H1 (cell line): ENCODE data around the gene FRY. TPM values are rescaled to one million over a fixed set of nuclear protein-coding genes. Genes with fewer than 3 reads are reported as not detected.

ENCODE experiments used
- CTCF ChIA-PET: fragments of 300-600 bp; sonication (Branson Sonifier 250); formaldehyde crosslinking; loops from one replicate; lab custom pipeline; 2021; ENCODE audit not compliant: partially characterized antibody; lab: Charles Lee
- POLR2A ChIA-PET: fragments of 300-600 bp; sonication (Branson Sonifier 250); formaldehyde crosslinking; loops from one replicate; lab custom pipeline; 2021; ENCODE audit warnings: inconsistent platforms; ENCODE audit not compliant: partially characterized antibody; lab: Charles Lee
- DNase-seq, 2 experiments: peaks; one replicate each; pipeline versions ENCODE4 v3.0.0 to v3.0.0-alpha.2; 2010 to 2022; ENCODE audit warnings: low spot score in 2 of 2, low read depth in 1 of 2, mixed read lengths in 1 of 2
- FAIRE-seq: peaks from 2 replicates; lab custom pipeline; 2011; peaks lifted over from hg19 to GRCh38; lab: Jason Lieb, UNC
- H2AFZ ChIP-seq: 2 replicates; pipeline ENCODE4 v1.8.1; 2012; ENCODE audit warnings: low read length, inconsistent platforms
- H2AK5ac ChIP-seq: 2 replicates; pipeline ENCODE4 v1.6.1; 2013; ENCODE audit warnings: low read depth, low read length
- H2BK120ac ChIP-seq: replicated peaks from 2 replicates; pipeline ENCODE3; 2013; ENCODE audit warnings: low read depth, low read length, inconsistent platforms
- H2BK12ac ChIP-seq: 2 replicates; pipeline ENCODE4 v1.6.1; 2013; ENCODE audit warnings: low read depth, low read length
- H2BK15ac ChIP-seq: 2 replicates; pipeline ENCODE4 v1.6.1; 2013; ENCODE audit warnings: low read length
- H2BK20ac ChIP-seq: 2 replicates; pipeline ENCODE4 v1.6.1; 2013; ENCODE audit warnings: low read length
- H2BK5ac ChIP-seq: 2 replicates; pipeline ENCODE4 v1.6.1; 2013; ENCODE audit warnings: low read depth, low read length
- H3K14ac ChIP-seq: 2 replicates; pipeline ENCODE4 v1.6.1; 2013; ENCODE audit warnings: inconsistent platforms; ENCODE audit not compliant: insufficient read length
- H3K18ac ChIP-seq: 2 replicates; pipeline ENCODE4 v1.6.1; 2013; ENCODE audit warnings: low read length; ENCODE audit errors: extremely low read depth
- H3K23ac ChIP-seq: 2 replicates; pipeline ENCODE4 v1.6.1; 2013; ENCODE audit warnings: inconsistent platforms; ENCODE audit not compliant: insufficient read length
- H3K23me2 ChIP-seq: 2 replicates; pipeline ENCODE4 v1.6.1; 2013; ENCODE audit warnings: low read depth, low read length
- H3K27ac ChIP-seq: 2 replicates; pipeline ENCODE4 v1.6.1; 2011; ENCODE audit warnings: low read depth, low read length, inconsistent platforms
- H3K27me3 ChIP-seq, 4 experiments: replicated peaks in 1 of 4; 1 replicate in 1 of 4; 2 replicates in 3 of 4; pipeline versions ENCODE4 v1.6.1 to v1.8.1; 2011 to 2013; ENCODE audit warnings: low read length in 3 of 4, mild to moderate bottlenecking in 3 of 4, inconsistent platforms in 2 of 4, mixed read lengths in 2 of 4, moderate library complexity in 1 of 4; ENCODE audit not compliant: control insufficient read depth in 3 of 4, insufficient read depth in 3 of 4; ENCODE audit errors: extremely low read depth in 1 of 4
- H3K36me3 ChIP-seq, 4 experiments: 2 replicates each; pipeline versions ENCODE4 v1.6.1 to v1.8.1; 2011 to 2013; ENCODE audit warnings: mild to moderate bottlenecking in 4 of 4, low read length in 3 of 4, moderate library complexity in 2 of 4, control low read depth in 1 of 4, inconsistent platforms in 1 of 4; ENCODE audit not compliant: insufficient read depth in 4 of 4, control insufficient read depth in 2 of 4
- H3K4ac ChIP-seq: replicated peaks from 2 replicates; pipeline ENCODE3; 2013; ENCODE audit warnings: low read length, low read depth, mixed read lengths, inconsistent platforms; ENCODE audit not compliant: insufficient read length
- H3K4me1 ChIP-seq, 4 experiments: replicated peaks in 1 of 4; 1 replicate in 1 of 4; 2 replicates in 3 of 4; pipeline versions ENCODE4 v1.6.1 to v1.8.1; 2011 to 2013; ENCODE audit warnings: low read length in 3 of 4, inconsistent platforms in 2 of 4, mixed read lengths in 1 of 4; ENCODE audit not compliant: insufficient read depth in 4 of 4, control insufficient read depth in 3 of 4
- H3K4me2 ChIP-seq, 2 experiments: 2 replicates each; pipeline versions ENCODE4 v1.6.1 to v1.8.1; 2011 to 2013; ENCODE audit warnings: low read depth in 2 of 2, low read length in 2 of 2, control low read depth in 1 of 2, inconsistent platforms in 1 of 2, mild to moderate bottlenecking in 1 of 2; ENCODE audit not compliant: insufficient read depth in 1 of 2
- H3K4me3 ChIP-seq, 4 experiments: fragments of 200-600, 300-600 bp in 1 of 4; sonication (generic), shearing (Covaris generic), sonication (Bioruptor Twin) in 1 of 4; 2 replicates each; pipeline versions ENCODE4 v1.5.1 to v1.8.1; 2011 to 2016; ENCODE audit warnings: low read length in 4 of 4, low read depth in 3 of 4, control low read depth in 2 of 4, inconsistent platforms in 2 of 4, mild to moderate bottlenecking in 2 of 4, mixed read lengths in 1 of 4, moderate library complexity in 1 of 4; ENCODE audit not compliant: insufficient read depth in 2 of 4; ENCODE audit errors: extremely low read depth in 1 of 4
- H3K56ac ChIP-seq: replicated peaks from 2 replicates; pipeline ENCODE3; 2013; ENCODE audit warnings: low read depth, mild to moderate bottlenecking, mixed read lengths, low read length, inconsistent platforms; ENCODE audit not compliant: insufficient read length
- H3K79me1 ChIP-seq: 2 replicates; pipeline ENCODE4 v1.6.1; 2013; ENCODE audit warnings: low read depth, low read length, control low read depth
- H3K79me2 ChIP-seq, 2 experiments: 2 replicates each; pipeline versions ENCODE4 v1.6.1 to v1.8.1; 2012 to 2013; ENCODE audit warnings: low read length in 2 of 2, mild to moderate bottlenecking in 2 of 2, inconsistent platforms in 1 of 2; ENCODE audit not compliant: insufficient read depth in 2 of 2, control insufficient read depth in 1 of 2
- H3K9ac ChIP-seq, 4 experiments: replicated peaks in 1 of 4; 1 replicate in 1 of 4; 2 replicates in 3 of 4; pipeline versions ENCODE4 v1.6.1 to v1.8.1; 2011 to 2013; ENCODE audit warnings: low read depth in 3 of 4, low read length in 3 of 4, control low read depth in 2 of 4, mild to moderate bottlenecking in 2 of 4, moderate library complexity in 2 of 4, inconsistent platforms in 1 of 4; ENCODE audit errors: extremely low read depth in 1 of 4
- H3K9me3 ChIP-seq, 2 experiments: 2 replicates each; pipeline versions ENCODE4 v1.6.1 to v1.8.1; 2012 to 2013; ENCODE audit warnings: mild to moderate bottlenecking in 2 of 2, moderate library complexity in 2 of 2, control low read depth in 1 of 2, inconsistent platforms in 1 of 2, low read depth in 1 of 2, low read length in 1 of 2, mixed read lengths in 1 of 2; ENCODE audit not compliant: insufficient read depth in 2 of 2
- H4K20me1 ChIP-seq, 2 experiments: replicated peaks in 1 of 2; 2 replicates each; pipeline versions ENCODE3 to v1.8.1; 2011 to 2013; ENCODE audit warnings: inconsistent platforms in 2 of 2, low read length in 2 of 2, mild to moderate bottlenecking in 1 of 2; ENCODE audit not compliant: insufficient read depth in 2 of 2, control insufficient read depth in 1 of 2
- H4K5ac ChIP-seq: 2 replicates; pipeline ENCODE4 v1.6.1; 2013; ENCODE audit warnings: low read length, low read depth, mixed read lengths, inconsistent platforms; ENCODE audit not compliant: insufficient read length
- H4K8ac ChIP-seq: 2 replicates; pipeline ENCODE4 v1.8.0; 2013; ENCODE audit warnings: mild to moderate bottlenecking, moderate library complexity, low read length, inconsistent platforms; ENCODE audit not compliant: insufficient read depth; ENCODE audit errors: extremely low read depth
- H4K91ac ChIP-seq: replicated peaks from 2 replicates; pipeline ENCODE3; 2013; ENCODE audit warnings: low read length, mixed read lengths, inconsistent platforms; ENCODE audit not compliant: insufficient read length
- CBX5 ChIP-seq: fragments of 300-800, 300-1000 bp; sonication (generic); IDR thresholded peaks from 2 replicates; pipeline ENCODE4 v1.7.1; 2016; ENCODE audit warnings: antibody characterized with exemption, low read length, low read depth
- CEBPB ChIP-seq: IDR thresholded peaks from 2 replicates; pipeline ENCODE4 v1.6.1; 2012; ENCODE audit warnings: low read depth, low read length
- CHD2 ChIP-seq: IDR thresholded peaks from 2 replicates; pipeline ENCODE4 v1.6.1; 2012; ENCODE audit warnings: low read length, improper control_type of control experiment
- HDAC6 ChIP-seq: IDR thresholded peaks from one replicate; pipeline ENCODE4 v1.7.1; 2012; ENCODE audit warnings: low read depth, mild to moderate bottlenecking, inconsistent platforms, low read length, moderate library complexity
- JUN ChIP-seq: IDR thresholded peaks from 2 replicates; pipeline ENCODE4 v1.6.1; 2011; ENCODE audit warnings: low read depth, mild to moderate bottlenecking, improper control_type of control experiment, low read length
- KDM5A ChIP-seq: fragments of 200-600 bp; IDR thresholded peaks from 2 replicates; pipeline ENCODE4 v1.7.1; 2012; ENCODE audit warnings: mild to moderate bottlenecking, low read length, inconsistent platforms, mixed read lengths
- MAFK ChIP-seq: IDR thresholded peaks from 2 replicates; pipeline ENCODE4 v1.6.1; 2012; ENCODE audit warnings: low read depth, mild to moderate bottlenecking, improper control_type of control experiment, low read length
- POLR2A ChIP-seq, 2 experiments: IDR thresholded peaks; 1 replicate in 1 of 2; 2 replicates in 1 of 2; pipeline ENCODE4 v1.6.1; 2011; ENCODE audit warnings: low read depth in 2 of 2, low read length in 2 of 2, mild to moderate bottlenecking in 2 of 2; ENCODE audit errors: control extremely low read depth in 1 of 2
- POU5F1 ChIP-seq: IDR thresholded peaks from 2 replicates; pipeline ENCODE4 v1.6.1; 2011; ENCODE audit warnings: low read depth, mild to moderate bottlenecking, low read length, moderate library complexity
- RFX5 ChIP-seq: IDR thresholded peaks from 2 replicates; pipeline ENCODE4 v1.6.1; 2011; ENCODE audit warnings: low read depth, low read length, improper control_type of control experiment, borderline replicate concordance
- RXRA ChIP-seq: IDR thresholded peaks from 2 replicates; pipeline ENCODE4 v1.6.1; 2011; ENCODE audit warnings: low read depth, mild to moderate bottlenecking, low read length, moderate library complexity; ENCODE audit not compliant: insufficient read depth
- SIN3A ChIP-seq, 2 experiments: IDR thresholded peaks in 1 of 2; conservative IDR thresholded peaks in 1 of 2; 2 replicates each; pipeline ENCODE4 v1.6.1; 2011 to 2012; ENCODE audit warnings: low read length in 2 of 2, improper control_type of control experiment in 1 of 2, low read depth in 1 of 2, mild to moderate bottlenecking in 1 of 2
- SP1 ChIP-seq: IDR thresholded peaks from 2 replicates; pipeline ENCODE4 v1.6.1; 2011; ENCODE audit warnings: low read depth, low read length
- TAF1 ChIP-seq: IDR thresholded peaks from 2 replicates; pipeline ENCODE4 v1.6.1; 2011; ENCODE audit warnings: mild to moderate bottlenecking, low read depth, low read length
- WGBS, 2 experiments: shearing (Covaris generic) in 1 of 2; methylation state at CpG; one replicate each; pipeline versions ENCODE4 v1.1.6 to v1.1.7; 2013 to 2015; ENCODE audit warnings: low lambda C conversion rate in 2 of 2, mixed read lengths in 2 of 2, inconsistent platforms in 1 of 2, low coverage in 1 of 2, missing lambda C conversion rate in 1 of 2; ENCODE audit not compliant: insufficient replicate concordance in 2 of 2, insufficient coverage in 1 of 2, insufficient read length in 1 of 2; ENCODE audit errors: extremely low coverage in 1 of 2, missing lambda C conversion rate in 1 of 2; 5-methylcytosine and 5-hydroxymethylcytosine counted together
- polyA plus RNA-seq, 7 experiments: library from polyadenylated mRNA; depleted of rRNA in 3 of 7; stranded (reverse) in 5 of 7; unstranded in 2 of 7; fragments of >200 nt in 5 of 7; fragments of 200-250 nt in 2 of 7; gene quantifications; 1 replicate in 5 of 7; 2 replicates in 1 of 7; 4 replicates in 1 of 7; pipeline versions ENCODE4 v1.2.1 to v1.2.3, GENCODE V29; 2011 to 2013; ENCODE audit warnings: missing spikeins in 2 of 7, mixed read lengths in 2 of 7
- total RNA-seq: library from RNA; stranded (reverse); fragmentation: NEBNext Ultra II Directional; extraction: Animal tissue kit (Norgen Biotek cat#: 25700); gene quantifications from 2 replicates; pipeline ENCODE4 v1.2.1, GENCODE V29; 2021

FRY gene
- total and polyA plus RNA-seq, 2 of the 8 experiments (the other 6 are each of a cell fraction or from before 2014, with no cell fraction given): 4.3 to 9.2 TPM

DNA sequence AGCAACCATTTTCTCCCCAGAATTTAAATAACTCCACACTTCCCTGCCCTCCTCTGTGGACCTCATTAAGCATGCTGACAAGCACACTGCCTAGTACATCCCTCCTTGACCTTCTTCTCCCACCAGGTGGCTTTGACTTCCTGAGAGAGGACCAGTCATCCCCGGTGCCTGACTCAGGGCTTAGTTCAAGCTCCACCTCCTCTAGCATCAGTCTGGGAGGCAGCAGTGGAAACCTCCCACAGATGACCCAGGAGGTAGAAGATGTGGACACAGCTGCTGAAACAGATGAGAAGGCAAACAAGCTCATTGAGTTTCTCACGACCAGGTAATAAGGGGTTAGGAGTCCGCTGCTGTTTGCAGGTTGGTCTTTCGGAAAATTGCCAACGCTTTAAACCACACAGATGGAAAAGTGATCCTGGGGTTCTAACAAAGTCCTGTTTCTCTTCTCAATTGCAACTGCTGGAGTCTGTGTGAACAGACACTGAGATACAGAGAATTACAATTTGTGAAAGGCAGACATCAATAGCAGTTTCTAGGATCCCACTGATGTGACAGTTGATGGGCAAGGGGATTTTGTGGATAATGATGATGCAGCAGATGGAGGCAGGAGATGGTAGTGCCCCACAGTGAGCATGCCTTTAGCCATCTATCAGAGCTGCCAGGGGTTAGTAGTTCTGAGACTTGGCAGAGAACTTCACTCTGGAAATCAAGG is 196.9 kb downstream of the FRY start:
- peaks cover 0 to 3% (median 0%) of the 10 kb centered on the region in 4 experiments; a peak in 1 of 7 replicates for H3K4me1 ChIP-seq
- H3K14ac ChIP-seq: no peak overlapping the region
- H3K9me3 ChIP-seq: no peaks in the 10 kb centered on the region
- no peak overlapping the region for H4K5ac ChIP-seq
- H2BK12ac ChIP-seq: no peak overlapping the region
- H3K4me2 ChIP-seq: no peak overlapping the region
- no peak overlapping the region for H3K4ac ChIP-seq
- no peaks in the 10 kb centered on the region for H3K79me2 ChIP-seq
- CTCF ChIA-PET: interaction anchor here (0.9 to 2.0 kb wide), 4 partner anchors 17 to 83 kb away, joined by 3 to 8 read pairs (median 3); no protein-coding TSS in a partner anchor
- H2BK5ac ChIP-seq: no peak overlapping the region
- H3K56ac ChIP-seq: no peak overlapping the region
- no peak overlapping the region for H4K91ac ChIP-seq
- H3K4me3 ChIP-seq: no peak overlapping the region
- H3K27ac ChIP-seq: no peak overlapping the region
- H3K79me1 ChIP-seq: no peaks in the 10 kb centered on the region
- no peak overlapping the region for H3K18ac ChIP-seq
- no peak for DNase-seq
- no peak overlapping the region for H2AK5ac ChIP-seq
- peaks cover 0 to 10% (median 3%) of the 10 kb centered on the region in 4 experiments; a peak in 3 of 8 replicates for H3K36me3 ChIP-seq
- H4K20me1 ChIP-seq: no peaks in the 10 kb centered on the region
- H4K8ac ChIP-seq: no peak overlapping the region
- H2BK20ac ChIP-seq: no peak overlapping the region
- no peak overlapping the region for H2AFZ ChIP-seq
- H3K23ac ChIP-seq: no peak overlapping the region
- no peak overlapping the region for H2BK120ac ChIP-seq
- no peaks in the 10 kb centered on the region for H3K27me3 ChIP-seq
- POLR2A ChIA-PET: no interaction called here
- no peak overlapping the region for H3K9ac ChIP-seq
- H3K23me2 ChIP-seq: no peaks in the 10 kb centered on the region
- WGBS, 2 experiments: 97% methylated on average over 5 of the region's 5 CpGs; no CpG with 5 or more reads in 1 of the 2 experiments
- FAIRE-seq: no peak
- H2BK15ac ChIP-seq: no peak overlapping the region
- no peak for TF ChIP-seq SP1
- TF ChIP-seq JUN: no peak
- no peak for TF ChIP-seq HDAC6
- TF ChIP-seq POU5F1: no peak
- TF ChIP-seq KDM5A: no peak
- TF ChIP-seq POLR2A (IDR thresholded peaks at IDR 0.05; ENCODE audit: control extremely low read depth in 1 of 2, low read depth in 2 of 2, low read length in 2 of 2): no peak
- TF ChIP-seq TAF1: no peak
- no peak for TF ChIP-seq MAFK
- TF ChIP-seq CBX5: no peak
- TF ChIP-seq RXRA: no peak
- no peak for TF ChIP-seq RFX5
- TF ChIP-seq CHD2: no peak
- no peak for TF ChIP-seq CEBPB
- TF ChIP-seq SIN3A (conservative IDR thresholded peaks at IDR 0.05 in 1 of 2, IDR thresholded peaks at IDR 0.05 in 1 of 2; ENCODE audit: low read depth in 1 of 2, low read length in 2 of 2): no peak
